PC-3 (cell line): ENCODE measurements around the gene FOXL3. TPM values are rescaled to one million over a fixed set of nuclear protein-coding genes. Genes with fewer than 3 reads are reported as not detected.

Experiments used
- ATAC-seq: fragments of 200-7000 bp; cut with Tn5 transposase; 2 replicates; pipeline ENCODE4 v1.9.1; 2020; ENCODE audit warnings: mild to moderate bottlenecking, moderate library complexity
- BruUV-seq: library from RNA; stranded (reverse); fragments of 400-500 nt; replicated peaks from 2 replicates; lab custom pipeline; 2021; lab: Mats Ljungman, UMichigan
- CTCF ChIA-PET: fragments of 300-600 bp; sonication (Branson Sonifier 250); formaldehyde crosslinking; loops from one replicate; lab custom pipeline; 2022; ENCODE audit warnings: antibody characterized with exemption; lab: Charles Lee
- POLR2A ChIA-PET: fragments of 300-600 bp; sonication (Branson Sonifier 250); formaldehyde crosslinking; loops from one replicate; lab custom pipeline; 2022; ENCODE audit warnings: antibody characterized with exemption; ENCODE audit not compliant: unreplicated experiment; lab: Charles Lee
- DNase-seq: peaks from one replicate; pipeline ENCODE4 v3.0.0-alpha.2; 2015
- H2AFZ ChIP-seq: fragments of 300-600 bp; sonication (generic); 2 replicates; pipeline ENCODE4 v1.6.0; 2016; ENCODE audit warnings: antibody characterized with exemption, low read length
- H3F3A ChIP-seq: fragments of 300-600 bp; sonication (generic); one replicate; pipeline ENCODE4 v1.6.0; 2017; ENCODE audit warnings: antibody characterized with exemption, low read length, control low read depth, mild to moderate bottlenecking; ENCODE audit not compliant: unreplicated experiment
- H3K27ac ChIP-seq: fragments of 300-600 bp; sonication (generic); 2 replicates; pipeline ENCODE4 v1.5.1; 2016; ENCODE audit warnings: mild to moderate bottlenecking, low read length
- H3K27me3 ChIP-seq: fragments of 300-600 bp; sonication (generic); 2 replicates; pipeline ENCODE4 v1.6.1; 2016; ENCODE audit warnings: low read length, mixed read lengths
- H3K36me3 ChIP-seq: fragments of 300-600 bp; sonication (generic); 2 replicates; pipeline ENCODE4 v1.6.1; 2016; ENCODE audit warnings: low read depth, mixed run types, low read length, mixed read lengths
- H3K4me1 ChIP-seq: fragments of 300-600 bp; sonication (generic); 2 replicates; pipeline ENCODE4 v1.5.1; 2016; ENCODE audit warnings: low read length; ENCODE audit not compliant: insufficient read depth
- H3K4me2 ChIP-seq: fragments of 300-600 bp; sonication (generic); 2 replicates; pipeline ENCODE4 v1.6.0; 2016; ENCODE audit warnings: low read length
- H3K4me3 ChIP-seq: fragments of 300-600 bp; sonication (generic); 2 replicates; pipeline ENCODE4 v1.5.1; 2016; ENCODE audit warnings: mild to moderate bottlenecking, low read length, mixed read lengths
- H3K79me2 ChIP-seq: fragments of 300-600 bp; sonication (generic); 2 replicates; pipeline ENCODE4 v1.6.1; 2017; ENCODE audit warnings: low read length, mixed read lengths
- H3K9ac ChIP-seq: fragments of 300-600 bp; sonication (generic); 2 replicates; pipeline ENCODE4 v1.6.0; 2016; ENCODE audit warnings: mild to moderate bottlenecking, low read length
- H3K9me2 ChIP-seq: fragments of 300-600 bp; sonication (generic); replicated peaks from 2 replicates; pipeline ENCODE4 v1.6.1; 2016; ENCODE audit warnings: mixed run types, low read length, mixed read lengths
- H3K9me3 ChIP-seq: fragments of 300-600 bp; sonication (generic); 2 replicates; pipeline ENCODE4 v1.6.1; 2016; ENCODE audit warnings: low read length, mixed read lengths
- H4K20me1 ChIP-seq: fragments of 300-600 bp; sonication (generic); 2 replicates; pipeline ENCODE4 v1.6.1; 2016; ENCODE audit warnings: low read length, mixed read lengths
- CTCF ChIP-seq: fragments of 300-600 bp; sonication (generic); conservative IDR thresholded peaks from 2 replicates; pipeline ENCODE4 v1.5.1; 2017; ENCODE audit warnings: antibody characterized with exemption, low read depth, mild to moderate bottlenecking, low read length
- EZH2 ChIP-seq: fragments of 300-600 bp; sonication (generic); IDR thresholded peaks from one replicate; pipeline ENCODE4 v1.6.1; 2017; ENCODE audit warnings: antibody characterized with exemption, mild to moderate bottlenecking, low read length; ENCODE audit not compliant: unreplicated experiment
- EZH2phosphoT487 ChIP-seq: fragments of 300-600 bp; sonication (generic); IDR thresholded peaks from 2 replicates; pipeline ENCODE4 v1.6.1; 2018; ENCODE audit warnings: mild to moderate bottlenecking, antibody characterized with exemption, low read length, borderline replicate concordance
- intact Hi-C: fragments of 100-400 bp; cut with micrococcal nuclease; formaldehyde crosslinking; loops from 2 replicates; pipeline ENCODE4 v1.9.0; 2023
- total RNA-seq: library from RNA; depleted of rRNA; stranded (reverse); fragments of >200 nt; gene quantifications from 2 replicates; pipeline ENCODE4 v1.2.3, GENCODE V29; 2014

FOXL3 gene
- total RNA-seq, 1 experiment from 2014 or later: not detected

- no peak for DNase-seq
- Histone ChIP-seq H3K36me3 (peaks cover 4% of the 10 kb centered on the region; the same call in 1 of the 2 replicates), H3K4me2 (no peak overlapping the region), H4K20me1 (no peaks in the 10 kb centered on the region), H3K27ac (no peak overlapping the region), H3F3A (no peaks in the 10 kb centered on the region), H2AFZ (no peak overlapping the region), H3K9ac (no peak overlapping the region), H3K9me3 (no peaks in the 10 kb centered on the region), H3K4me1 (no peaks in the 10 kb centered on the region), H3K27me3 (no peaks in the 10 kb centered on the region), H3K9me2 (no peaks in the 10 kb centered on the region), H3K79me2 (no peaks in the 10 kb centered on the region), H3K4me3 (no peak overlapping the region)
- intact Hi-C loops: no loop called here
- BruUV-seq: no TSS peak
- CTCF ChIA-PET: no interaction called here
- TF ChIP-seq EZH2phosphoT487 (no peak), EZH2 (no peak), CTCF (no peak)
- POLR2A ChIA-PET: no interaction called here
- no peak for ATAC-seq
Measured at GRCh38 chr7:248732-249435, 41.1 kb upstream of the FOXL3 start.

- no peaks in the 10 kb centered on the region for H3K4me1 ChIP-seq
- H2AFZ ChIP-seq: no peak overlapping the region
- peaks cover 4% of the 10 kb centered on the region; the same call in 1 of the 2 replicates for H3K36me3 ChIP-seq
- no peak overlapping the region for H3K4me3 ChIP-seq
- no peak overlapping the region for H3K27ac ChIP-seq
- ATAC-seq (no peak), DNase-seq (no peak)
- ChIA-PET POLR2A (interaction anchor here (0.6 kb wide), 1 partner anchor 98 kb away, joined by 3 read pairs; no protein-coding TSS in a partner anchor), CTCF (no interaction called here)
- no peaks in the 10 kb centered on the region for H3K27me3 ChIP-seq
- no peaks in the 10 kb centered on the region for H3K9me2 ChIP-seq
- no peak overlapping the region for H3K9ac ChIP-seq
- no TSS peak for BruUV-seq
- intact Hi-C loops: no loop called here
- no peak overlapping the region for H3K4me2 ChIP-seq
- H3F3A ChIP-seq: no peaks in the 10 kb centered on the region
- H3K79me2 ChIP-seq: no peaks in the 10 kb centered on the region
- no peaks in the 10 kb centered on the region for H3K9me3 ChIP-seq
- no peaks in the 10 kb centered on the region for H4K20me1 ChIP-seq
- TF ChIP-seq EZH2phosphoT487 (no peak), EZH2 (no peak), CTCF (no peak)
Measured at GRCh38 chr7:249989-250388, 40.0 kb upstream of the FOXL3 start.

- BruUV-seq: no TSS peak
- peaks cover 4% of the 10 kb centered on the region; the same call in 1 of the 2 replicates for H3K36me3 ChIP-seq
- H4K20me1 ChIP-seq: no peaks in the 10 kb centered on the region
- H3K79me2 ChIP-seq: no peaks in the 10 kb centered on the region
- DNase-seq (no peak), ATAC-seq (no peak)
- H3K9me2 ChIP-seq: no peaks in the 10 kb centered on the region
- no peak overlapping the region for H3K9ac ChIP-seq
- no peaks in the 10 kb centered on the region for H3K4me1 ChIP-seq
- intact Hi-C loops: no loop called here
- no peaks in the 10 kb centered on the region for H3K9me3 ChIP-seq
- no peaks in the 10 kb centered on the region for H3F3A ChIP-seq
- POLR2A ChIA-PET: no interaction called here
- no peak overlapping the region for H2AFZ ChIP-seq
- H3K4me2 ChIP-seq: no peak overlapping the region
- no peaks in the 10 kb centered on the region for H3K27me3 ChIP-seq
- H3K27ac ChIP-seq: no peak overlapping the region
- H3K4me3 ChIP-seq: no peak overlapping the region
- TF ChIP-seq EZH2phosphoT487 (no peak), CTCF (no peak), EZH2 (no peak)
- CTCF ChIA-PET: no interaction called here
Measured at GRCh38 chr7:250523-250922, 39.4 kb upstream of the FOXL3 start.
